ENCODE measurements around the gene PEX3. TPM values are rescaled to one million over a fixed set of nuclear protein-coding genes. Genes with fewer than 3 reads are reported as not detected.

PEX3 gene
- total and polyA plus RNA-seq, 2 donors (not counting 1 experiment from before 2014, with no cell fraction given): 9.3 to 23.2 TPM

GRCh38 chr6:143429970-143430369 lies 20.6 kb upstream of the PEX3 start:
- POLR2A ChIA-PET: no interaction called here
- no peak overlapping the region for H3K9ac ChIP-seq (ENCODE audit: low read length)
- H3K27me3 Mint-ChIP-seq: no peaks in the 10 kb centered on the region
- no peaks in the 10 kb centered on the region for H3K9me3 Mint-ChIP-seq (ENCODE audit: insufficient read depth)
- no peak overlapping the region for H2AFZ ChIP-seq (ENCODE audit: insufficient read depth, low read depth, low read length, poor library complexity, severe bottlenecking)
- H3K27me3 ChIP-seq (replicated peaks in 1 of 4; ENCODE audit: control extremely low read depth in 1 of 4, control insufficient read depth in 3 of 4, insufficient read depth in 4 of 4, low read length in 3 of 4): no peaks in the 10 kb centered on the region
- CTCF ChIA-PET: interaction anchor here (1.0 to 5.4 kb wide), 3 partner anchors 139 to 956 kb away, joined by 3 to 118 read pairs (median 12); no protein-coding TSS in a partner anchor
- peaks cover 3% of the 10 kb centered on the region in 2 experiments for H3K36me3 ChIP-seq (replicated peaks in 1 of 2; ENCODE audit: control extremely low read depth in 1 of 2, control insufficient read depth in 1 of 2, extremely low read depth in 1 of 2, insufficient read depth in 2 of 2, low read length in 1 of 2)
- H3K4me1 ChIP-seq (ENCODE audit: control insufficient read depth in 2 of 2, insufficient read depth in 2 of 2, low read length in 2 of 2): no peaks in the 10 kb centered on the region
- no peak overlapping the region for H3K27ac ChIP-seq (ENCODE audit: low read length in 2 of 2)
- no peaks in the 10 kb centered on the region for H4K20me1 ChIP-seq (ENCODE audit: control insufficient read depth, insufficient read depth, low read length, poor library complexity, severe bottlenecking)
- TF ChIP-seq, protein P1, sequence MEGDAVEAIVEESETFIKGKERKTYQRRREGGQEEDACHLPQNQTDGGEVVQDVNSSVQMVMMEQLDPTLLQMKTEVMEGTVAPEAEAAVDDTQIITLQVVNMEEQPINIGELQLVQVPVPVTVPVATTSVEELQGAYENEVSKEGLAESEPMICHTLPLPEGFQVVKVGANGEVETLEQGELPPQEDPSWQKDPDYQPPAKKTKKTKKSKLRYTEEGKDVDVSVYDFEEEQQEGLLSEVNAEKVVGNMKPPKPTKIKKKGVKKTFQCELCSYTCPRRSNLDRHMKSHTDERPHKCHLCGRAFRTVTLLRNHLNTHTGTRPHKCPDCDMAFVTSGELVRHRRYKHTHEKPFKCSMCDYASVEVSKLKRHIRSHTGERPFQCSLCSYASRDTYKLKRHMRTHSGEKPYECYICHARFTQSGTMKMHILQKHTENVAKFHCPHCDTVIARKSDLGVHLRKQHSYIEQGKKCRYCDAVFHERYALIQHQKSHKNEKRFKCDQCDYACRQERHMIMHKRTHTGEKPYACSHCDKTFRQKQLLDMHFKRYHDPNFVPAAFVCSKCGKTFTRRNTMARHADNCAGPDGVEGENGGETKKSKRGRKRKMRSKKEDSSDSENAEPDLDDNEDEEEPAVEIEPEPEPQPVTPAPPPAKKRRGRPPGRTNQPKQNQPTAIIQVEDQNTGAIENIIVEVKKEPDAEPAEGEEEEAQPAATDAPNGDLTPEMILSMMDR (IDR thresholded peaks at IDR 0.05): no peak
- no peak for TF ChIP-seq EZH2 (IDR thresholded peaks at IDR 0.05; ENCODE audit: borderline replicate concordance, insufficient read depth, low read depth, low read length, poor library complexity, severe bottlenecking)
- H3K79me2 ChIP-seq (ENCODE audit: control insufficient read depth, insufficient read depth, low read length): no peaks in the 10 kb centered on the region
- H3K27ac Mint-ChIP-seq: no peak overlapping the region
- no peak overlapping the region for H3K4me3 Mint-ChIP-seq
- no peak overlapping the region for H3K4me2 ChIP-seq (replicated peaks; ENCODE audit: low read depth, low read length, poor library complexity, severe bottlenecking)
- peaks cover 2% of the 10 kb centered on the region for H3K4me1 Mint-ChIP-seq
- H3K9me3 ChIP-seq (ENCODE audit: control extremely low read depth in 1 of 3, control insufficient read depth in 2 of 3, insufficient read depth in 1 of 3, low read length in 2 of 3): no peaks in the 10 kb centered on the region
- no peak for ATAC-seq (ENCODE audit: low read depth)
- WGBS (ENCODE audit: insufficient coverage): 97% methylated on average over 4 of the region's 4 CpGs
- no peak overlapping the region for H3K4me3 ChIP-seq (ENCODE audit: control extremely low read depth in 1 of 5, extremely low read depth in 1 of 5, insufficient read depth in 1 of 5, low read depth in 2 of 5, low read length in 4 of 5)
- intact Hi-C loops (cut with micrococcal nuclease): no loop called here
- no peak for DNase-seq

- H3K9me3 ChIP-seq (ENCODE audit: control extremely low read depth in 1 of 3, control insufficient read depth in 2 of 3, insufficient read depth in 1 of 3, low read length in 2 of 3): no peaks in the 10 kb centered on the region
- no peak overlapping the region for H3K27ac ChIP-seq (ENCODE audit: low read length in 2 of 2)
- Mint-ChIP-seq H3K27ac (no peak overlapping the region), H3K9me3 (ENCODE audit: insufficient read depth) (no peaks in the 10 kb centered on the region), H3K27me3 (no peaks in the 10 kb centered on the region), H3K4me1 (peaks cover 2% of the 10 kb centered on the region), H3K4me3 (no peak overlapping the region)
- no peak overlapping the region for H3K9ac ChIP-seq (ENCODE audit: low read length)
- ChIA-PET POLR2A (no interaction called here), CTCF (interaction anchor here (2.6 kb wide), 1 partner anchor 739 kb away, joined by 10 read pairs; no protein-coding TSS in a partner anchor)
- no peaks in the 10 kb centered on the region for H3K79me2 ChIP-seq (ENCODE audit: control insufficient read depth, insufficient read depth, low read length)
- H4K20me1 ChIP-seq (ENCODE audit: control insufficient read depth, insufficient read depth, low read length, poor library complexity, severe bottlenecking): no peaks in the 10 kb centered on the region
- no peak overlapping the region for H3K4me3 ChIP-seq (ENCODE audit: control extremely low read depth in 1 of 5, extremely low read depth in 1 of 5, insufficient read depth in 1 of 5, low read depth in 2 of 5, low read length in 4 of 5)
- no CpG with 5 or more reads among the region's 1 CpG for WGBS (ENCODE audit: insufficient coverage)
- no peak overlapping the region for H2AFZ ChIP-seq (ENCODE audit: insufficient read depth, low read depth, low read length, poor library complexity, severe bottlenecking)
- H3K36me3 ChIP-seq (replicated peaks in 1 of 2; ENCODE audit: control extremely low read depth in 1 of 2, control insufficient read depth in 1 of 2, extremely low read depth in 1 of 2, insufficient read depth in 2 of 2, low read length in 1 of 2): peaks cover 3% of the 10 kb centered on the region in 2 experiments
- TF ChIP-seq, protein P1 (IDR thresholded peaks at IDR 0.05): no peak
- TF ChIP-seq EZH2 (IDR thresholded peaks at IDR 0.05; ENCODE audit: borderline replicate concordance, insufficient read depth, low read depth, low read length, poor library complexity, severe bottlenecking): no peak
- H3K4me1 ChIP-seq (ENCODE audit: control insufficient read depth in 2 of 2, insufficient read depth in 2 of 2, low read length in 2 of 2): no peaks in the 10 kb centered on the region
- intact Hi-C loops (cut with micrococcal nuclease): no loop called here
- DNase-seq (no peak), ATAC-seq (ENCODE audit: low read depth) (no peak)
- H3K27me3 ChIP-seq (replicated peaks in 1 of 4; ENCODE audit: control extremely low read depth in 1 of 4, control insufficient read depth in 3 of 4, insufficient read depth in 4 of 4, low read length in 3 of 4): no peaks in the 10 kb centered on the region
- H3K4me2 ChIP-seq (replicated peaks; ENCODE audit: low read depth, low read length, poor library complexity, severe bottlenecking): no peak overlapping the region
Observed at GRCh38 chr6:143431226-143431625, 19.4 kb upstream of the PEX3 start.
